G401.6 (cell line): ENCODE data around the gene RPS6KA6.

ENCODE experiments used
- FAIRE-seq: peaks from 2 replicates; lab custom pipeline; 2012; peaks lifted over from hg19 to GRCh38; lab: Jason Lieb, UNC

RPS6KA6 gene

GRCh38 chrX:84187533-84188319 is at the start of gene RPS6KA6:
Gene RPS6KA6, minus strand, starts transcription at chrX:84188199. Its CDS starts 300 bp downstream, at chrX:84187899.
- FAIRE-seq, result no peak

GRCh38 chrX:84224741-84225140 is 36.7 kb upstream of the RPS6KA6 start:
- no peak for FAIRE-seq

GRCh38 chrX:84223261-84223660 is 35.3 kb upstream of the RPS6KA6 start:
- no peak for FAIRE-seq

- FAIRE-seq, result no peak
Measured at GRCh38 chrX:84221181-84221580, 33.2 kb upstream of the RPS6KA6 start.

- FAIRE-seq, result no peak
Measured at GRCh38 chrX:84219551-84219950, 31.6 kb upstream of the RPS6KA6 start.

- FAIRE-seq, result no peak
Measured at GRCh38 chrX:84218726-84219125, 30.7 kb upstream of the RPS6KA6 start.

GRCh38 chrX:84216881-84217280 is 28.9 kb upstream of the RPS6KA6 start:
- FAIRE-seq, result no peak

- FAIRE-seq, result no peak
Measured at GRCh38 chrX:84216406-84216805, 28.4 kb upstream of the RPS6KA6 start.

- FAIRE-seq, result no peak
Measured at GRCh38 chrX:84205276-84205675, 17.3 kb upstream of the RPS6KA6 start.

GRCh38 chrX:84199688-84200087 is 11.7 kb upstream of the RPS6KA6 start:
- no peak for FAIRE-seq

GRCh38 chrX:84197550-84197949 is 9.6 kb upstream of the RPS6KA6 start:
- FAIRE-seq, result no peak

GRCh38 chrX:84192006-84192405 is 4.0 kb upstream of the RPS6KA6 start:
- FAIRE-seq, result no peak

- FAIRE-seq, result no peak
Measured at GRCh38 chrX:84189125-84189524, 1.1 kb upstream of the RPS6KA6 start.

GRCh38 chrX:84188320-84188834 is 378 bp upstream of the RPS6KA6 start:
- FAIRE-seq, result no peak

- FAIRE-seq, result no peak
Measured at GRCh38 chrX:84186603-84187532, 1.1 kb downstream of the RPS6KA6 start.

GRCh38 chrX:84182516-84182915 is 5.5 kb downstream of the RPS6KA6 start:
- FAIRE-seq, result no peak

- no peak for FAIRE-seq
Measured at GRCh38 chrX:84175958-84176357, 12.0 kb downstream of the RPS6KA6 start.

GRCh38 chrX:84175274-84175673 is 12.7 kb downstream of the RPS6KA6 start:
- no peak for FAIRE-seq

- FAIRE-seq, result no peak
Measured at GRCh38 chrX:84174348-84174747, 13.7 kb downstream of the RPS6KA6 start.

- FAIRE-seq, result no peak
Measured at GRCh38 chrX:84170931-84171330, 17.1 kb downstream of the RPS6KA6 start.

GRCh38 chrX:84168574-84168973 is 19.4 kb downstream of the RPS6KA6 start:
- no peak for FAIRE-seq

- FAIRE-seq, result no peak
Measured at GRCh38 chrX:84168095-84168494, 19.9 kb downstream of the RPS6KA6 start.

GRCh38 chrX:84165711-84166110 is 22.3 kb downstream of the RPS6KA6 start:
- no peak for FAIRE-seq
